K562 (cell line): ENCODE measurements around the gene RGPD5. TPM values are rescaled to one million over a fixed set of nuclear protein-coding genes. Genes with fewer than 3 reads are reported as not detected.
"Not testable (repeated sequence)": the region's sequence is repeated elsewhere in the genome, so short reads cannot be mapped to it uniquely, and the experiment has no call there.

ENCODE experiments used
- ATAC-seq: fragments of 200-7000 bp; cut with Tn5 transposase; 3 replicates; pipeline ENCODE4 v1.9.1; 2020; ENCODE audit warnings: moderate library complexity
- BruUV-seq: library from RNA; stranded (reverse); fragments of 400-500 nt; replicated peaks from 2 replicates; lab custom pipeline; 2021; lab: Mats Ljungman, UMichigan
- CTCF ChIA-PET: fragments of 300-600 bp; formaldehyde crosslinking; extraction: SDS; loops from one replicate; lab custom pipeline; 2021; ENCODE audit warnings: low intra/inter-chr PET ratio; lab: Yijun Ruan, JAX
- POLR2A ChIA-PET: fragments of 300-600, 350-650 bp; sonication (Branson Sonifier 250); formaldehyde crosslinking; extraction: SDS; loops from one replicate; lab custom pipeline; 2021; ENCODE audit warnings: antibody characterized with exemption, inconsistent platforms; lab: Yijun Ruan, JAX
- DNase-seq, 4 experiments: peaks; one replicate each; pipeline versions ENCODE4 v3.0.0 to v3.0.0-alpha.2; 2011 to 2018; ENCODE audit warnings: low spot score in 3 of 4, mixed read lengths in 3 of 4; ENCODE audit errors: extremely low read depth in 1 of 4
- FAIRE-seq: peaks from 2 replicates; lab custom pipeline; 2011; peaks lifted over from hg19 to GRCh38; lab: Jason Lieb, UNC
- H2AFZ ChIP-seq: 2 replicates; pipeline ENCODE4 v1.6.0; 2011; ENCODE audit warnings: low read depth, low read length, control low read depth, inconsistent platforms
- H3K27ac ChIP-seq: fragments of 200-600 bp; 3 replicates; pipeline ENCODE4 v1.8.0; 2011; ENCODE audit warnings: low read depth, mild to moderate bottlenecking, control low read depth, inconsistent platforms, low read length, moderate library complexity, mixed read lengths; ENCODE audit errors: extremely low read depth
- H3K27me3 ChIP-seq, 2 experiments: fragments of 300-600 bp in 1 of 2; 2 replicates in 1 of 2; 3 replicates in 1 of 2; pipeline versions ENCODE4 v1.6.0 to v1.8.0; 2011; ENCODE audit warnings: inconsistent platforms in 2 of 2, low read length in 2 of 2, mild to moderate bottlenecking in 1 of 2, mixed read lengths in 1 of 2, moderate library complexity in 1 of 2; ENCODE audit not compliant: control insufficient read depth in 2 of 2, insufficient read depth in 2 of 2
- H3K36me3 ChIP-seq: fragments of 300-600 bp; 3 replicates; pipeline ENCODE4 v1.8.0; 2011; ENCODE audit warnings: mild to moderate bottlenecking, low read length, inconsistent platforms; ENCODE audit not compliant: control insufficient read depth, insufficient read depth
- H3K4me1 ChIP-seq, 2 experiments: fragments of 200-600 bp in 1 of 2; replicated peaks in 1 of 2; 2 replicates in 1 of 2; 3 replicates in 1 of 2; pipeline versions ENCODE4 v1.5.1 to v1.8.0; 2011; ENCODE audit warnings: inconsistent platforms in 2 of 2, low read length in 2 of 2, mild to moderate bottlenecking in 1 of 2, mixed read lengths in 1 of 2, moderate library complexity in 1 of 2; ENCODE audit not compliant: control insufficient read depth in 2 of 2, insufficient read depth in 2 of 2
- H3K4me2 ChIP-seq: 2 replicates; pipeline ENCODE4 v1.6.1; 2011; ENCODE audit warnings: low read length, control low read depth, inconsistent platforms, mixed read lengths; ENCODE audit not compliant: insufficient read depth
- H3K4me3 ChIP-seq: fragments of 200-600 bp; sonication (generic), shearing (Covaris generic); 2 replicates; pipeline ENCODE4 v1.5.1; 2016; ENCODE audit warnings: control low read depth, inconsistent platforms
- H3K79me2 ChIP-seq: fragments of 200-600 bp; 3 replicates; pipeline ENCODE4 v1.8.0; 2011; ENCODE audit warnings: low read length, inconsistent platforms; ENCODE audit not compliant: control insufficient read depth, insufficient read depth
- H3K9ac ChIP-seq, 2 experiments: 2 replicates each; pipeline versions ENCODE4 v1.6.0 to v1.6.1; 2011; ENCODE audit warnings: low read depth in 2 of 2, low read length in 2 of 2, control low read depth in 1 of 2, inconsistent platforms in 1 of 2, mild to moderate bottlenecking in 1 of 2, mixed read lengths in 1 of 2; ENCODE audit not compliant: insufficient read depth in 1 of 2
- H3K9me1 ChIP-seq: one replicate; pipeline ENCODE4 v1.6.0; 2011; ENCODE audit warnings: inconsistent platforms, mild to moderate bottlenecking, low read length, moderate library complexity; ENCODE audit not compliant: control insufficient read depth, insufficient read depth
- H3K9me3 ChIP-seq: replicated peaks from 2 replicates; pipeline ENCODE4 v1.5.1; 2011; ENCODE audit warnings: low read depth, low read length, inconsistent platforms; ENCODE audit not compliant: control insufficient read depth, insufficient read depth
- H4K20me1 ChIP-seq: replicated peaks from 2 replicates; pipeline ENCODE4 v1.6.1; 2011; ENCODE audit warnings: low read length, inconsistent platforms, mixed read lengths; ENCODE audit not compliant: control insufficient read depth, insufficient read depth
- WGBS: fragments of 100-300 bp; shearing (Covaris generic); methylation state at CpG from one replicate; pipeline ENCODE4 v1.1.6; 2016; ENCODE audit warnings: low coverage, mixed read lengths; ENCODE audit not compliant: insufficient coverage; ENCODE audit errors: missing lambda C conversion rate; 5-methylcytosine and 5-hydroxymethylcytosine counted together
- in situ Hi-C: fragments of 300-500 bp; cut with MboI; formaldehyde crosslinking; loops from 4 replicates; pipeline ENCODE4 v1.15.0; 2018; ENCODE audit warnings: inconsistent platforms, mixed read lengths
- intact Hi-C: fragments of 100-400 bp; cut with micrococcal nuclease; formaldehyde crosslinking; loops from 2 replicates; pipeline ENCODE4 v1.14.2; 2022
- polyA plus RNA-seq, 8 experiments: library from polyadenylated mRNA; depleted of rRNA in 4 of 8; stranded (reverse) in 5 of 8; unstranded in 3 of 8; fragments of >200 nt; fragmentation: Nextera tagmentation in 2 of 8; fragmentation: Illumina TruSeq in 1 of 8; extraction: Ambion mirVana in 2 of 8; extraction: Trizol in 1 of 8; gene quantifications; 2 replicates each; pipeline versions ENCODE4 v1.2.1 to v1.2.3, GENCODE V29; 2011 to 2014; ENCODE audit warnings: inconsistent platforms in 1 of 8, missing spikeins in 1 of 8
- total RNA-seq, 7 experiments: library from RNA; depleted of rRNA in 6 of 7; stranded (reverse); fragments of >200 nt in 6 of 7; fragmentation: Illumina TruSeq in 2 of 7; extraction: Trizol in 2 of 7; gene quantifications; 2 replicates each; pipeline versions ENCODE4 v1.2.1 to v1.2.3, GENCODE V29; 2011 to 2021; ENCODE audit warnings: low replicate concordance in 1 of 7

The RGPD5 gene
- total and polyA plus RNA-seq, 9 of the 15 experiments (the other 6 are each of a cell fraction or from before 2014, with no cell fraction given) = 0.30 to 5.0 (median 1.4) TPM

DNA sequence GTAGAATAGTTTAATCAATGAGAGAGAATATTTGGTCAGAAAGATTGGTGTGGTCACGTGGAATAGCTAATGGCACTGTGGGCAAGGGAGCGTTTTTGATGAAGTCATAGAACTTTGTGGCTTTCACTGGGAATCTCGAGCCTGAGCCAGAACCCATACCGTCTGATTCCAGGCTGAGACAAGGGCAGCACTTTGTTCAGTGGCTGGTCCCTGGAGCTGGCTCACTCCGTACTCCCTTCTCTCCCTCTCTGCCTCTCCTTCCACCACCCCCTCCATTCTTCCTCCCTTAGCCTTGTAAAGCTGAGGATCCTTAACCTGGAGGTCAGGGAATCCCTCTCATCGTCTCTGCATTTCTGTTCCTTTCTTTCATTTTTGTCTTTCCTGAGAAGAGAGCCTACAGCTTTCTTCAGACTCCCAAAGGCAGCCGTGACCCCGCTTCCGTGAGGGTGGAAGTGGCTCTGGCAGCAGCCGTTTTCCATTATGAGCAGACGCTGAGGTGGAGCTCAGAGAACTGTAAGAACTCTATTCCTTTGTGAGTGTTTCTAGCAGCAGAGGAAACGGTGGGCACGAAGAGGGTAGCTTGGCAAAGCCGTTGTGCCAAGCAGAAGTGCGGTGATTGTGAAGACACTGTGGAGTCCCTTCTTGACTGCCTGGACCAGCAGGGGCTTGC is 12.8 kb upstream of the RGPD5 start:
- H3K9ac ChIP-seq, H3K79me2 ChIP-seq, H3K4me2 ChIP-seq, H3K36me3 ChIP-seq, DNase-seq, H3K9me1 ChIP-seq, H3K27ac ChIP-seq, ATAC-seq, H3K27me3 ChIP-seq, H4K20me1 ChIP-seq, H3K4me1 ChIP-seq, CTCF ChIA-PET, intact Hi-C loops, POLR2A ChIA-PET, H3K9me3 ChIP-seq, H2AFZ ChIP-seq, H3K4me3 ChIP-seq, FAIRE-seq, BruUV-seq: not testable (repeated sequence)
- in situ Hi-C loops = loop anchor here (25.0 kb wide), 2 partner anchors 981 to 1094 kb away; no protein-coding TSS in a partner anchor
- WGBS = no CpG with 5 or more reads among the region's 15 CpGs

DNA sequence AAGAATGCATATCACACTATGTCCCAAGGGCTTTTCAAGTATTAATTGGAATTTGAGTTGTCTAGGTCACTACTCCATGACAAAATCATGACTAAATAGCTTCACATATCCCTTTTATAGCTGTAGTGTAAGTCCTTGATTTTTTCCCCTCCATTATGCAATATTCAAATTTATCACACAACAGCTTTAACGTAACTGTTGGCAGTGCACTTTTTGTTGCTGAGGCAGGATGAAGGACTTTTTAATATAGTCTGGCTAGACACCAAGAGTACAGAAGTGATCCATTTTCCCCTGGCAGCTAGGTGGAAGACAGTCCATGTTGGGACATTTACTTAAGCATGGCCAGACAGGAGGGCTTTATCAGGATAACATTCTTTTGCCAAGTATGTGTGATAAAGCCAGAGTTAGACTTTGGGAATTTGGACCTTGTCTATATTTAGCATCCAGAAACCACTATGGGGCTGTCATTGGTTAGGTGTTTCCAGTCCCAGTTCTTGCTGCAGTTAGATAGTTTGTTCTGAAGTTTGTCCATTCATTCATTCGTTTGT is 11.6 kb upstream of the RGPD5 start:
- H4K20me1 ChIP-seq, BruUV-seq, intact Hi-C loops, H3K4me1 ChIP-seq, H2AFZ ChIP-seq, H3K4me2 ChIP-seq, H3K9me3 ChIP-seq, H3K79me2 ChIP-seq, FAIRE-seq, H3K9ac ChIP-seq, POLR2A ChIA-PET, DNase-seq, H3K36me3 ChIP-seq, H3K27me3 ChIP-seq, CTCF ChIA-PET, ATAC-seq, H3K9me1 ChIP-seq, H3K4me3 ChIP-seq, H3K27ac ChIP-seq: not testable (repeated sequence)
- WGBS = no CpG with 5 or more reads among the region's 2 CpGs
- in situ Hi-C loops = loop anchor here (25.0 kb wide), 2 partner anchors 980 to 1095 kb away; no protein-coding TSS in a partner anchor

DNA sequence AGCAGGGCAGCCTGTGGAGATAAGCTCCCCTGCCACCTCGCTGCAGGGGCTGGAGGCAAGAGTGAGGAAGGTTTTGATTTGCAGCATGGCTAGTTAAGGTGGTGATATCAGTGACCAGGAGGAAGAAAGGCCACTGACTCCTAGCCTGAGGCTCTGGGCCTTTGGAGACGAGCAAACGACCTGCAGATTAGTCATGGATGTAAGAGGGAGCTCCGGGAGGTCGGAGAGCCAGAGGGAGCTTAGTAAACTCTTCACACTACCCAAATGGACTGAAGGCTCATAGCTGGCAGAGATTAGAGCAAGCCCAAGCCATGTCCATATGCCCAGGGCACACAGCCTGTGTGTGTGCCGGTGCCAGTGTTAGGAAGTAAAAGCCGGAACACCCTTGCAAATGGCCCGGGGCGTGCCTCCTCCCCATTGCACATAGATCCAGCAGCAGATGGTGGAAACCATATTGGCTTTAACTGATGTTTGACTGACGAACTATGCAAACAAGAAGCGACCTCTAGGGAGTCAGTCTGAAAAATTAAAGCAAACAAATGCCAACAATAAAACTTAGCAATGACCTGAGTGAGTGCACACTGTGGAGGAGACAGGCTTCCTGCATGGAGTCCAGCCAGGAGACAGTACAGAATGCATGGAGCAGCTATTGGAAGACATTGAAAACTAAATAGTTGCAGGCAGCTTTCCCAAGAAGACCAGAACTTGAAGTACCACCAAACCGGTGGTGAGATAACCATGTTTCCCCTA is 2.4 kb upstream of the RGPD5 start:
- H3K9me3 ChIP-seq, intact Hi-C loops, H3K4me1 ChIP-seq, H3K27ac ChIP-seq, H3K27me3 ChIP-seq, H3K4me2 ChIP-seq, H3K9me1 ChIP-seq, POLR2A ChIA-PET, H3K9ac ChIP-seq, H3K79me2 ChIP-seq, BruUV-seq, ATAC-seq, H2AFZ ChIP-seq, DNase-seq, CTCF ChIA-PET, H4K20me1 ChIP-seq, H3K4me3 ChIP-seq, FAIRE-seq, H3K36me3 ChIP-seq: not testable (repeated sequence)
- WGBS = no CpG with 5 or more reads among the region's 12 CpGs
- in situ Hi-C loops = loop anchor here (25.0 kb wide), 2 partner anchors 971 to 1104 kb away; no protein-coding TSS in a partner anchor
